GM21360 (cell line): ENCODE results near the gene ALG12.

Experiments
- ATAC-seq: cut with Tn5 transposase; IDR thresholded peaks from one replicate; pipeline ENCODE4 v1.9.1; 2021; ENCODE audit warnings: mild to moderate bottlenecking, moderate library complexity; ENCODE audit not compliant: unreplicated experiment

The ALG12 gene

GRCh38 chr22:49958366-49958921 lies 40.2 kb upstream of the ALG12 start:
- ATAC-seq = no peak

- ATAC-seq = no peak
Measured at GRCh38 chr22:49957826-49958365, 39.7 kb upstream of the ALG12 start.

- no peak for ATAC-seq
Measured at GRCh38 chr22:49956914-49957825, 38.9 kb upstream of the ALG12 start.

GRCh38 chr22:49956418-49956770 lies 38.2 kb upstream of the ALG12 start:
- no peak for ATAC-seq

- no peak for ATAC-seq
Measured at GRCh38 chr22:49955581-49956417, 37.6 kb upstream of the ALG12 start.

- no peak for ATAC-seq
Measured at GRCh38 chr22:49954991-49955580, 36.8 kb upstream of the ALG12 start.

GRCh38 chr22:49954354-49954753 lies 36.1 kb upstream of the ALG12 start:
- no peak for ATAC-seq

- ATAC-seq = no peak
Measured at GRCh38 chr22:49953680-49954344, 35.6 kb upstream of the ALG12 start.

GRCh38 chr22:49953027-49953679 lies 34.9 kb upstream of the ALG12 start:
- no peak for ATAC-seq

- no peak for ATAC-seq
Measured at GRCh38 chr22:49951986-49952896, 34.0 kb upstream of the ALG12 start.

GRCh38 chr22:49951678-49951985 lies 33.4 kb upstream of the ALG12 start:
- ATAC-seq = no peak

- no peak for ATAC-seq
Measured at GRCh38 chr22:49951000-49951677, 32.9 kb upstream of the ALG12 start.

- no peak for ATAC-seq
Measured at GRCh38 chr22:49950396-49950994, 32.3 kb upstream of the ALG12 start.

- no peak for ATAC-seq
Measured at GRCh38 chr22:49949914-49950292, 31.7 kb upstream of the ALG12 start.

GRCh38 chr22:49948958-49949913 lies 31.0 kb upstream of the ALG12 start:
- ATAC-seq = no peak

- ATAC-seq = no peak
Measured at GRCh38 chr22:49948116-49948957, 30.1 kb upstream of the ALG12 start.
